Activated CD8-positive, alpha-beta memory T cell treated with anti-CD3 and anti-CD28 coated beads for 1 hour (primary cell): ENCODE data around the gene ALPK1.

Experiments used
- DNase-seq, 2 donors: peaks; one replicate each; pipeline ENCODE4 v3.0.0-alpha.2; 2020; ENCODE audit warnings: low read depth in 1 of 2; ENCODE audit errors: extremely low read depth in 1 of 2

The ALPK1 gene

GRCh38 chr4:112325530-112325929 lies 28.4 kb downstream of the ALPK1 start:
- no peak for DNase-seq

GRCh38 chr4:112327965-112328733 lies 31.0 kb downstream of the ALPK1 start:
- DNase-seq = no peak

DNA sequence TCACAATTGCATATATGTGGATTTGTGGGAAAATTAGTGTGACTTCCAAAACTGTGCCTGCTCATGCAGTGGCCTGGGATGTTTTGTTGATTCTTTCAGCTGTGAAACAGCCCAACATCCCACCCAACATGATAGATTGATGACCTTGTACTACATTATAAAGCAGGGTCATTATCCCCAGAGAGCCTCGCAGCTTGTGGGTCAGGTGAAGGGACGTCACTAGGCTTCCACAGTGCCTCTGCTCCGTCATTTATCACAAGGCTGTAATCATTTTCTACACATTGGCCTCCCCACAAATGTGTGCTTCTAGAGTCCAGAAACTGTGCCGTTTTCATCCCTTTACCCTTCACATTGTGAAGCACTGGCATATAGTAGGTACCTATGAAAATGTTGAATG lies 31.6 kb downstream of the ALPK1 start:
- no peak for DNase-seq

DNA sequence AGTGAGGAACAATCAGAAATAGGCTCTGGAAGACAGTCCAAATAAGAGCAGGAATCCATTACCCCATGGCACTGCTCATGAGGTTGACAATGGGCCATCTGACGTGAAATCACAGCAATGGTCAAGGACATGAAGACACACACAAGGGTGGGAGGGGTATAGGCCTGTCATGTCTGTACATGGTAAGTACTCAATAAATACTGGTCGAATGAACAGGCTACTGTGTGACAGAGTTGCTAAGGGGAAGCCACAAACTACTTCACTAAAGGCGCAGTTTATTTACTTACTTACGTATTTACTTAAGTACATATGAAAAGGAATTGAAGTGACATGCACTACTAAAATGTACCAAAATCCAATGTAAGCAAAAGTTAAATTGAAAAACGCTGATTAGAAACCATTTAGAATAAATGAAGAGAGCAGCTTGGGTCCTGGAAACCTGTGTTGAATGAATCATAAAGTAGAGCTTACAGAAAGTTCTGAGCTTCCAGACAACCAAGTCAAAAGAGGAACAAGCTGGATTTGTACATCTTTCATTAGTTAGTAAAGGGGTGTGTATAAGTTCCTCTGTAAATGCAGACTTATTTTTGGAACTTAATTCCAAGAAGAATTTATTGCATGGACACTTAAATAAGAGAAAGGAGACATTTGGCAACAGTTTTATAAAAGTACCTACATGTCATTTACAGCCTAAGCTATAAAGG lies 32.7 kb downstream of the ALPK1 start:
- no peak for DNase-seq

DNA sequence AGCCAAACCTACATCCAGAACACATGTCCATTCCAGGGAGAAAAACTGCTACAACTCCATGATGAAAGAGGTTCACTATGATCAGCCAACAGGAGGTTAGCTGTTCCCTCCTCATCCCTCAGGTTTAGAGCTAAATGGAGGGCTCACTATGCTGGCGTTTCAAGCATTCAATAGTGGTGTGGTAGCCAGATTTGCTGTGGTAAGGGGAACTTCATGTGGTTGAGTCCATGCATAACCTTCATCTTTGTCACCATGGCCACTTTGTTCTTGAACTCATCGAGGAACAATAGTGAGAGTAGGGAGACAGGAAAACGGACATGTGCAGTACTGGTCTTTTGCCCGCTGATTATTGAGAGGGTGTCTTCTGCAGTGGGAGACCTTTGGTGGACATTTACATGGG lies 33.8 kb downstream of the ALPK1 start:
- no peak for DNase-seq

DNA sequence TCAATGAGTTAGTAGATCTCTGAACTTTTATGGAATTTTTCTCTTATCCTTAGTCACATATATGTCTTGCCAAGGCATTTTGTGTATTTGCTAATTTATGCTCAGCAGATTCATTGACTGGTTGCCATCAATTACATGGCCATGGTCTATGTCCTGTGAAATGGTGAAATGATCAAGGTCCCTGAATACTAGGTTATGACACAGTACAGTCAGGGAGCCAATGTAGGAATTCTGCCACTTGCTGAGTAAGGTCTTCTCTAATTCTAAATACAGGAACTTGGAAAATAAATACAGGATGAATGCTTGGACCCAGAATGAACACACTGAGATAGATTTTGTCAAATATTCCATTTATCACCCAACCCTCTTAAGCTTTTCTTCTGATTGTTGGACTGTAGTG lies 35.2 kb downstream of the ALPK1 start:
- no peak for DNase-seq

DNA sequence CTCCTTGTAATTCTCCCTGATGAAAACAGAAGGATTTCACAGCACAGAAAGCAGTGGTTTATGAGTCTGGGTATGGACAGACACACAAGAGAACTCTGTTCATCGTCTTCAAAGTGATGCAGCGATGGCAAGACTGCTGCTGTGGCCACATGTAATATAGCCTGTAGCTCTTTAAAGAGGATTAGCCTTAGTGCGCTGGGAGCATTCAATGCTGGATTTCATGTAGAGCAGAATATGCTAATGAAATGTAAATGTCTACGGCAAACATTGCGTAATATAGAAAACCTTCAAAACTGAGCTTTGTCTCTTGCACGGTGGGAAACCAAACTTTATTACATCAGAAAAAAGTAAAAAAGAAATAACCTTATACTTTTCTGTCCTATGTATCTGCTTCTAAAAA lies 42.9 kb downstream of the ALPK1 start:
- no peak for DNase-seq

GRCh38 chr4:112341033-112341432 lies 43.9 kb downstream of the ALPK1 start:
- DNase-seq = no peak

DNA sequence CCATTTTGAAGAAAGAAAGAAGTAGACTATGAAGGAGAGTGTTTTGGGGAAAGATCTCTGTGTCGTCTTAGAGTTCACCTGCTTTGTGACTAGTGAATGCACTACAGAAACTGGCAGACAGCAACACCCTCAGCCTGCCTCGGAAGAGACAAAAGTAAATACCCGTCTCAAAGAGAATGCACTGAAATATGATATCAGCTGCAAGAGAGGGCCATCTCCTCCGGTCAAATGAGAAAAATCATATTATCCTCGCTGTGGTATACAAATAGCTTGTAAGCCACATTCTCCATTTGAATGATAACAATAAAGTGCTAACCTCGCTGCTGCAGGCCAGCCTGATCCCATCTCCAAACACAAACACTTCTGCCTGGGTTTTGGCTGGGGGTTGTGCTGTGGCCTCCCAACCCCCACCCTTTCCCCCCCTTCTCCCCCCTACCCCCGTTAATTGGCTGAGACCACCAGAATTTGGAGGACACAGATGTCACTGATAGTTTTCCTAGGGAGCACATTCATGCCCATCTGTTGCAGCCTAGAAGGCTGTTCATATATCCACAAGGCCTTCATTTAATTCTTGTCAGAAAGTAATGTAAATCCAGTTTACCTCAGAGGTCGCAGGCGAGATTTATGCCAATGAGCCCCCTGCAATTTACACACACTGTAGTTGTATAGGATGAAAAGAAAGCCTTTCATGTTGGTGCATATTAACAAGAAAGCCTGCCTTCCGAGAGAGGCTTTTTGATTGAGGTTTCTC lies 46.3 kb downstream of the ALPK1 start:
- DNase-seq = no peak

- DNase-seq = no peak
These were observed 51.5 kb downstream of the ALPK1 start for GRCh38 chr4:112348488-112349158.

DNA sequence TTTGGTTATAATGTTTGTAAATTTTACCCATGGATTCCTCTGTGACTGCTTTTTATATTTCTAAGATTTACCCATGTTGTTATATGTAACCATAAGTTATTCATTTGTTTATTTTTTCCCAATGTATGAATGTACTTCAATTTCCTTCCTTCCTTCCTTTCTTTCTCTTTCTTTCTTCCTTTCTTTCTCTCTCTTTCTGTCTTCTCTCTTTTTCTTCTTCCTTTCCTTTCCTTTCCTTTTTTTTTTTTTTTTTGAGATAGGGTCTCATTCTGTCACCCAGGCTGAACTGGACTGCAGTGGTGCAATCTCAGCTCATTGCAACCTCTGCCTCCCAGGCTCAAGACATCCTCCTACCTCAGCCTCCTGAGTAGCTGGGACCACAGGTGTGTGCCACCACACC lies 55.6 kb downstream of the ALPK1 start:
- no peak for DNase-seq

DNA sequence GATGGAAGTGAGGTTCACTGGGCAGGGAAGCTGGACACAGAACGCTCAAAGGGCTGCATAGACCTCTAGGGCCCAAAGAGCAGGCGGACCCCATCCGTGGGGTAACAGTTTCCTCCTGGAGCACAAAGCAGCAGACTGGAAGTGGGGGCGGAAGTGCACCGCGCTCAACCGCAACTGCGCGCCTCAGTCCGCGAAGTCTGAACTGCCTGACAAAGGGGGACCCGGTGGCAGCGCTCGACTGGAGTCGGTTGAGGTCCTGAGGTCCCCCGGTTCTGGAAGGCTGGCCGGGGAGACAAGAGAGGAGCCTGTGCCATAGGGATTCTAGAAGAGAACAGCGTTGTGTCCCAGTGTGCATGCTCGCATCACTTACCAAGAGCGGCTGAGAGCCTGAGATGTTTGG lies 58.5 kb downstream of the ALPK1 start:
- no peak for DNase-seq

DNA sequence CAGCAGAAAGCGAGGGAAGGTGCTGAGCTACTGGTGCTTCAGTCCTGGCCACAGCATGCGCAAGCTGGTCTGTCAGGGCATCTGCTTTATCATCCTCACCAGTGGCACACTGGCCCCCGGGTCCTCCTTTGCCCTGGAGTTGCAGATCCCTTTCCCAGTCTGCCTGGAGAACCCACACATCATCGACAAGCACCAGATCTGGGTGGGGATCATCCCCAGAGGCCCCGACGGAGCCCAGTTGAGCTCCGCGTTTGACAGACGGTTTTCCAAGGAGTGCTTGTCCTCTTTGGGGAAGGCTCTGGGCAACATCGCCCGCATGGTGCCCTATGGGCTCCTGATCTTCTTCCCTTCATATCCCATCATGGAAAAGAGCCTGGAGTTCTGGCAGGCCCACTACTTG lies 60.3 kb downstream of the ALPK1 start:
- DNase-seq = no peak

DNA sequence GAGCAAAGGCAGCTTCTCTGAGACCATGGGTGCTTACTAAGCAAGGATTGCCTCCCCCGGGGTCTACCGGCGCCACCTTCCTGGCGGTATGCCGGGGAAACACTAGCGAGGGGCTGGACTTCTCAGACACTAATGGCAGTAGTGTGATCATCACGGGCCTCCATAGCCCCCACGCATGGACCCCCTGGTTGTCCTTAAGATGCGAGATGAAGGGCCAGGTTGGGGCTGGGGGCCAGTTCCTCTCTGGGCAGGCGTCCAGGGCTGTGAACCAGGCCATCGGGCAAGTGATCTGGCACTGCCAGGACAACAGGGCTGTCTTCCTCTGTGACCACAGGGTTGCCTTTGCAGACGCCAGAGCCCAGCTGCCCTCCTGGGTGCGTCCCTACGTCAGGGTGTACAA lies 60.7 kb downstream of the ALPK1 start:
- no peak for DNase-seq

- DNase-seq = no peak
These were observed 61.2 kb downstream of the ALPK1 start for GRCh38 chr4:112358415-112358814.

DNA sequence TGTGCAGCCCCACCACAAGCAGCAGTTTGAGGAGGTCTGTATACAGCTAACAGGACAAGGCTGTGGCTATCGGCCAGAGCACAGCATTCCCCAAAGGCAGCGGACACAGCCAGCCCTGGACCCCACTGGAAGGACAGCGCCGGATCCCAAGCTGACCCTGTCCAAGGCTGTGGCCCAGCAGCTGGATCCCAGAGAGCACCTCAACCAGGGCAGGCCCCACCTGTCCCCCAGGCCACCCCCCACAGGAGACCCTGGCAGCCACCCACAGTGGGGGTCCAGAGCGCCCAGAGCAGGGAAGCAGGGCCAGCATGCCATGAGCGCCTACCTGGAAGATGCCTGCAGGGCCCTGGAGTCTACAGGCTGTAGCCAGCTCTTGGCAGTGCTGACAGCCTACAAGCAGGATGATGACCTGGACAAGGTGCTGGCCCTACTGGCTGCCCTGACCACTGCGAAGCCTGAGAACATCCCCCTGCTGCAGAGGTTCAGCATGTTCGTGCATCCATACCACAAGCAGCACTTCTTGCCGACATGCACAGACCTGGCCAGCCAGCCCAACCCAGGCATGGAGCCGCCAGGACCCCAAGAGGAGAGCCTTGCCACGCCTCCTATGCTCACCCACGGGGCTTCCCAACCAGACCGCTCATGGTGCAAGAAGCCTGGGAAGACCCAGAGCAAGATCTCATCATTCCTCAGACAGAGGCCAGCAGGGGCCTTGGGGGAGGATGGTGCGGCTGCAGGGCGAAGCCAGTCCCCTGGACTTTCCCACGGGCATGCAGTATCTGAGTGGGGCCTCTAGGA lies 62.0 kb downstream of the ALPK1 start:
- no peak for DNase-seq

DNA sequence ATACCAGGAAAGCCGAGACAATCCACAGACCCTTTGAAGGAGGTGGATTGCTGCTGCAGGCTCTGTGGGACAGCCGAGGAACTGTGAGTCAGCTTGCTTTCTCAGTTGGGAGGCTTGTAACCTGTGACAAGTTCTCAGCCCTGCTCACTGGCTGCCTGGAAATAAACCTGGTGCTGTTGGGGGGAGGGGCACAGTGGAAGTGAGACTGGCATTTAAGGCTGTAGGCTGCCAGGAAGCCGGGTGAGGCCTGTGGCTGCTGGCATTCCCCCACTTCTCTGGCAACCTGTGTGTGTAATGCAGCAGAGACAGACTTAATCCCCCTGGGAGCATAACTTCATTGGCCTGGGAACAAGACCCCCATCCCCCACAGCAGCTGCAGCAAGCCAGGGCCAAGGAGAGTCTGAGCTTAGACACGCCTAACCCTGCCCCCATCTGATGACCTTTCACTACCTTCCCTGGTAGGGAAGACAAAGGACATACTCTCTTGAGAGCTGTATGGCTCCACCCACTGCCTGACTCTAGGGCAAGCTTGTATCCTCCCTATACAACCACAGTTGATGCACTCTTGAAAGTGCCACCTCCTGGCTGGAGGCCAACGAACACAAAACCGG lies 64.1 kb downstream of the ALPK1 start:
- DNase-seq = no peak

- no peak for DNase-seq
These were observed 73.3 kb downstream of the ALPK1 start for GRCh38 chr4:112370466-112370865.

DNA sequence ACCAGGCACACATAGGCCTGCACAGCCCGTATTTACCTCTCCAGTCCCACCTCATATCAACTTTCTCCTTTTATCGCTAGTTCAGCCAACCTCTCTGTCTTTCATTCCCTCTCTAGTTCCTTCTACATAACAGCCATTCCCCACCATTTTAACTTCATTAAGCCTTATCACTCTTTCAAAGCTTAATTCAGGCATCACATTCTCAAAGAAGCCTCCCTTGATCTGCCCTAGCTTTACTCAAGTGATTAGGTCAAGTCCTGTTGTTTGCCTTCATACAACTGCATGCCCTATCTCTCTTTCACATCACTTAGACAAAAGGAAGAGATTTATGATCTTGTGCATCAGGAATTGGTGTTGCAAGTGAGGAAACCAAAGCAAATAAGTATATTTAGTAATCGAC lies 74.2 kb downstream of the ALPK1 start:
- no peak for DNase-seq

- no peak for DNase-seq
These were observed 77.7 kb downstream of the ALPK1 start for GRCh38 chr4:112374850-112375249.
